COLO829 (cell line): Measurements from ENCODE around the gene ORC3.
A peak's percentile ranks its signal among the peaks of the same experiment; 100 is the strongest.
"Not testable (repeated sequence)": the region's sequence is repeated elsewhere in the genome, so short reads cannot be mapped to it uniquely, and the experiment has no call there.

Experiments used
- DNase-seq: peaks from one replicate; pipeline ENCODE4 v3.0.0; 2012; ENCODE audit warnings: low spot score

Gene ORC3

GRCh38 chr6:87661016-87661415 is 71.1 kb downstream of the ORC3 start:
- no peak for DNase-seq

GRCh38 chr6:87661503-87661902 is 71.6 kb downstream of the ORC3 start:
- no peak for DNase-seq

GRCh38 chr6:87663434-87663833 is 73.5 kb downstream of the ORC3 start:
- DNase-seq, result peak; percentile 48

GRCh38 chr6:87664921-87665485 is 75.1 kb downstream of the ORC3 start:
- DNase-seq, result no peak

GRCh38 chr6:87667032-87667431 is 77.1 kb downstream of the ORC3 start:
- DNase-seq, result no peak

GRCh38 chr6:87668013-87668412 is 78.1 kb downstream of the ORC3 start:
- DNase-seq, result no peak

GRCh38 chr6:87669051-87669450 is 79.1 kb downstream of the ORC3 start:
- no peak for DNase-seq

GRCh38 chr6:87670707-87671106 is 80.8 kb downstream of the ORC3 start:
- no peak for DNase-seq

- no peak for DNase-seq
Measured at GRCh38 chr6:87671555-87672029, 81.7 kb downstream of the ORC3 start.

GRCh38 chr6:87672641-87673040 is 82.7 kb downstream of the ORC3 start:
- no peak for DNase-seq

GRCh38 chr6:87673237-87673636 is 83.3 kb downstream of the ORC3 start:
- DNase-seq, result no peak

- no peak for DNase-seq
Measured at GRCh38 chr6:87674290-87674689, 84.4 kb downstream of the ORC3 start.

GRCh38 chr6:87675004-87675681 is 85.2 kb downstream of the ORC3 start:
- DNase-seq, result no peak

- no peak for DNase-seq
Measured at GRCh38 chr6:87682310-87682709, 92.4 kb downstream of the ORC3 start.

GRCh38 chr6:87683890-87684289 is 94.0 kb downstream of the ORC3 start:
- DNase-seq, result no peak

GRCh38 chr6:87684895-87685654 is 95.1 kb downstream of the ORC3 start:
- no peak for DNase-seq

GRCh38 chr6:87686636-87687205 is 96.8 kb downstream of the ORC3 start:
- not testable (repeated sequence) for DNase-seq

GRCh38 chr6:87687296-87687695 is 97.4 kb downstream of the ORC3 start:
- DNase-seq, result no peak

- DNase-seq, result not testable (repeated sequence)
Measured at GRCh38 chr6:87687893-87688292, 98.0 kb downstream of the ORC3 start.

GRCh38 chr6:87690441-87690840 is 100.5 kb downstream of the ORC3 start:
- no peak for DNase-seq

- DNase-seq, result no peak
Measured at GRCh38 chr6:87692086-87692485, 102.2 kb downstream of the ORC3 start.

GRCh38 chr6:87696817-87697216 is 106.9 kb downstream of the ORC3 start:
- DNase-seq, result not testable (repeated sequence)
